Jurkat, Clone E6-1 (cell line): ENCODE data around the gene HRH3.

Experiments
- DNase-seq: peaks from one replicate; pipeline ENCODE4 v3.0.0-alpha.2; 2011; ENCODE audit warnings: low read depth, low spot score
- H3K4me3 ChIP-seq: 2 replicates; pipeline ENCODE4 v1.5.1; 2011; ENCODE audit warnings: mild to moderate bottlenecking, low read length, control low read depth, moderate library complexity

HRH3 gene

DNA sequence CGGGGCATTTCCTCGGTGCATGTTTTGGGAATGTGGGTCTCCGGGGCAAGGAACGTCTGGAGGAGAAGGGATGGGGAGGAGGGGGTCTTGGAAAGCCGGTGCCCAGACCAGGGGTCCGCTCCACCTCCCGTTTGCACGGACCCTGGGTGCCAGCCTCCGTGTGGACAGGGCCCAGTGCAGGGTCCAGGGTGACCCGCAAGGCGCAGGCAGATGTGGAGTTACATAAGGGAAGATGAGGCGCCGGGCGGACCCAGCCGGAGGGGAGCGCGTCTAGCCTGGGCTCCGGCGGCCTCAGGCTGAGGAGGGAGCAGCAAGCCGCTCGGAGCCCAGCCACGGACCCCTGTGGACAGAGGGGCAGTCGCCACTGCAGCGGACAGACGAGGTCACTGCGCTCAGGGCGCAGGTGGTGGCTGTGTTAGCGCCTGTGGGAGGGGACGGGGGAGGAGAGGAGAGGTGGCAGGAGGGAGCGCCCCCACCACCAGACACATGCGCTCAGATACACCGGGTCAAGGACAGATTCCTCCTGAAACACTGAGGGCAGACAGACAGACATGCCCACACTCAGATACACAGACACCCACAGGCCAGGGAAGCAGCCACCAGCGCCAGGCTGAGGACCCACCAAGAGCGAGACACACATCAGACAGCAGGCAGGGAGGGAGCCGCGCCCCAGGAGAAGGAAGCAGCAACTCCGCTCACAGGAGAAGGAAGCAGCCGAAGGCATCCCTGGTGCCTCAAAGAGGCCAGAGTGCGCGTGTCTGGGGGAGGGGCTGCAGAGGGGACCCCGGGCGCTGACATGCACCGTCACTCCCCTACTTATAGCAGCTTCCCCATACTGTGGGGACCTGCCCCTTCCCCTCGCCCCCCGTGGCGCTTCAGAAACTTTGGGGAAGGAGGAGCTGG lies 839 bp upstream of the HRH3 start:
- H3K4me3 ChIP-seq = no peak overlapping the region
- no peak for DNase-seq

DNA sequence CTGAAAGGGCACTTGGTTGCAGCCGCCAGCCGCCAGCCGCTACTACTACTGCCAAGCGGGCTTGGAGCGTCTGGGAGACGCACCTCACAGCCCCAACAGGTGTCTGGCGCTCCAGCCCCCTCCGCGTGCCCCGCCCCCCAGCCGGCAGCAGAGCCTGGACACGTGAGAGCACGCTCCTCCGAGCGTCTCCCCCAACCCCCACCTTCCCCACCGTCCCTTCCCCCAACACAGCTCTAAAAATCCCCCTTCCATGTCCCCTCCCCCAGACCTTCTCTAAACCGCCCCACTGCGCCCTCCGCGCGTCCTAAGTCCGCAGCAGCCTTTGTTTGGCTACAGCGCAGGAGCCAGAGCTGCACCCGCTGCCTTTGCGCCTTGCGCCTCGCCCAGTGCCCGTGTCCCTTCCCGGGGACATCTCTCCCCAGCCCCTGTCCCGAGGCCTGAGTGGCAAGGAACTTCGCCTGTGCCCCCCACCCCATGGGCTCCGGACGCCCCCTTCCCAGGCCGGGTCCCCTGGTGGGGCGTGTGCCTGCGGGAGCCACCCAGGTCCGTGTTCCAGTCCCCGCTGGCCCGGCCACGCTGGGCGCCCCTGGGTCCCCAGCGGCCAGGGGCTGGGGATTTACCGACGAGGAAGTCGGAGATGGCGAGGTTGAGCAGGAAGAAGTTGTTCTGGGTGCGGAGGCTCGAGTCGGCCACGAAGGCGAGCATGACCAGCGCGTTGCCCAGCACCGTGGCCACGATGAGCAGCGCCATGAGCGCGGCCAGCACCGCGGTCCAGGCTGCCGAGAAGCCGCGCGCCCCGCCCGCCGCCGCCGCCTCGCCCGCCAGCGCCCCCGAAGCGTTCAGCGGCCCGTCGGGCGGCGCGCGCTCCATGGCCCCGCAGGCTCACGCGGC lies 732 bp downstream of the HRH3 start:
- no peak overlapping the region for H3K4me3 ChIP-seq
- DNase-seq = no peak

DNA sequence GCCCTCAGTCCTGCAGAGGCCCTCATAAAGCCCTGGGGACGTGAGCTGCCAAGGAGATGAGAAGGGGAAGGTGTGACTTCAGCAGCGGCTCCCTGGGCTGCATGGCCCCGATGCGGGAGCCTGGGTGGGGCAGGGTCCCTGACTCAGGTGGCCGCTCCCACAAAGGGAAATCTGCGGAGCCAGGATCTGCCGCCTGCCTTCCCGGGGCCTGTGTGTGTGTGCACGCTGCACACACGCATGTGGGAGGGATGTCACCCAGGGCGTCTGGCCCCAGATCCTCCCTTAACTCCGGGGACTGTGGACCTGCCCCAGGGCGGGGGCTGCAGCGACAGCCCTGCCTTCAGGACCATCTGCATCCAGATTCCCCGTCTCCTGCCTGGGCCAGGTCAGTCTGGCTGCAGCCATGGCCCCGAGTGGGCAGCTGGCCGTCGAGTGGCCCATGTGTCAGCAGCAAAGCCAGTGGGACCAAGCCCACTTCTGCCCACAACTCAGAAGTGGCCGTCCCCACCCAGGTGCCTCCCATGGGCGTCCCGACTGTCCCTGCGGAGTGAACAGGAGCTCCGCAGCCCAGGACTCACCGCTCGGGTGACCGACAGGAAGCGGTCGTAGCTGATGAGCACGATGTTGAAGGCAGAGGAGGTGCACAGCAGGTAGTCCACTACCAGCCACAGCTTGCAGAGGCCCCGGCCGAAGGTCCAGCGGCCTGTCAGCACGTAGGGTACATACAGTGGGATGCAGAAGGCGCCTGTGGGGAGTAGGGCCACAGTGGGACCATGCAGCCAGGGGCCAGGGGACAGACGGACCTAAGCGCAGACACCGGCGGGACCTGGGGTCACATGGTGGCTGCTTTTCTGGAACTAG lies 1.9 kb downstream of the HRH3 start:
- no peak for DNase-seq
- H3K4me3 ChIP-seq = no peak overlapping the region

DNA sequence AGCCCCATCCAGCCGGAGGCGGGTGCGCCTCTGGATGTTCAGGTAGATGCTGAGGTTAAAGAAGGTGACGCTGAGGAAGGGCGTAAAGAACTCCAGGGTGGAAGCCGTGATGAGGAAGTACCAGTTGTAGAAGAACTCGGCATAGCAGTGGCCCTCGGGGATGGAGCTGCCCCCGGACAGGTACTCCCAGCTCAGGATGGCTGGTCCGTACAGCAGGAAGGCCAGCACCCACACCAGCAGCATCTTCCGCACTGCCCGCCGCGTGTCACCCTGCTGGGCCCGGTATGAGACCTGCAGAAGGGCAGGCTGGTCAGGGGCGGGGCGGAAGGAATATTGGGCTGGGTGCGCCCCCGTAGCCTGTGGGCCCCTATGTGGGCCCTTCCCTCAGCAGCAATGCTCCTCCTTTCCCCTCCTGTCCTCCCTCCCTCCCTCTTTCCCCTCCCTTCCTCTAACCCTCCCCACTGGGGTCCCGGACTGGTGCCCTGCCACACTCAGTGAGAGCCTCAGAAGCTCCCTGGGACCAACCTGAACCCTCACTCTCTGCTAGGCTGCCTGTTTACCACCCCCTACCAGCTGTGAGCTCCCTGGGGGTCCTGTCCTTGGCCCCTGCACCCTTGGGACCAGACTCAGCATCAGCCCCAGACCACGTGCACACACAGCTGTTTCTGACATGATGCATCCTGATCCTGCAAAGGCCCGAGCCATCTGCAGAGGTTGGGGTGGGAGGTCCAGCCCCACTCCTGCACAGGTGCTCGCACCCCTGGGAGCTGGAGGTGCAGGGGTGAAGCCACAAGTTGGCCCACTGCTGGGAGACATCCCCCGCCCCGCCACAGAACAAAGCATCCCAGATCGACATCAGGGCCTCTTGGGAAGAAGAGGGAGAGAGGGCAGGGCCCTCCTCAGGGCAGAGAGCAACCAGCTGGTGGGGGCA lies 3.2 kb downstream of the HRH3 start:
- no peak for DNase-seq
- H3K4me3 ChIP-seq = no peak overlapping the region

DNA sequence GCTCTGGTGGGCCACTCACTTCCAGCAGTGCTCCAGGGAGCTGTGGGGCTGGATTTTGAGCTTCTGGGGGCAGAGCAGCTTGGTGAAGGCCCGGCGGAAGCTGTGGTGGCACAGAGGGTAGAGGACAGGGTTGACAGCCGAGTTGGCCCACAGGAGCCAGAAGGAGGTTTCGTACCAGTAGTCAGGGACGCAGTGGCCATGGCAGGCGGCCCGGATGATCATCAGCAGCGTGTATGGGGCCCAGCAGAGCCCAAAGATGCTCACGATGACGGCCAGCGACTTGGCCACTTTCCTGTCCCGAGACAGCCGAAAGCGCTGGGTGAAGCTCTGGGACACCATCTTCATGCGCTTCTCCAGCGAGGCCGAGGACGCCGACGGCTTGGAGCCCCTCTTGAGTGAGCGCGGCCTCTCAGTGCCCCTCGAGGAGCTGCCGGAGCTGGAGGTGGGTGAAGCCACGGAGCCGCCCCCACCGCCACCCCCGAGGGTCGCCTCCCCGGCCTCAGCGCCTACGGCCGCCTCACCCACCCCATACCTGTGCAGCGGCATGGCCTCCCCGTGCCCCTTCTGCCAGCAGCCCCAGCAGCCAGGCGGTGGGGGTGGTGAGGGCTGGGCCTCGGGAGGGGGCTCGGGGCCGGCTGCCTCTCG lies 4.0 kb downstream of the HRH3 start:
- H3K4me3 ChIP-seq = no peak overlapping the region
- no peak for DNase-seq

DNA sequence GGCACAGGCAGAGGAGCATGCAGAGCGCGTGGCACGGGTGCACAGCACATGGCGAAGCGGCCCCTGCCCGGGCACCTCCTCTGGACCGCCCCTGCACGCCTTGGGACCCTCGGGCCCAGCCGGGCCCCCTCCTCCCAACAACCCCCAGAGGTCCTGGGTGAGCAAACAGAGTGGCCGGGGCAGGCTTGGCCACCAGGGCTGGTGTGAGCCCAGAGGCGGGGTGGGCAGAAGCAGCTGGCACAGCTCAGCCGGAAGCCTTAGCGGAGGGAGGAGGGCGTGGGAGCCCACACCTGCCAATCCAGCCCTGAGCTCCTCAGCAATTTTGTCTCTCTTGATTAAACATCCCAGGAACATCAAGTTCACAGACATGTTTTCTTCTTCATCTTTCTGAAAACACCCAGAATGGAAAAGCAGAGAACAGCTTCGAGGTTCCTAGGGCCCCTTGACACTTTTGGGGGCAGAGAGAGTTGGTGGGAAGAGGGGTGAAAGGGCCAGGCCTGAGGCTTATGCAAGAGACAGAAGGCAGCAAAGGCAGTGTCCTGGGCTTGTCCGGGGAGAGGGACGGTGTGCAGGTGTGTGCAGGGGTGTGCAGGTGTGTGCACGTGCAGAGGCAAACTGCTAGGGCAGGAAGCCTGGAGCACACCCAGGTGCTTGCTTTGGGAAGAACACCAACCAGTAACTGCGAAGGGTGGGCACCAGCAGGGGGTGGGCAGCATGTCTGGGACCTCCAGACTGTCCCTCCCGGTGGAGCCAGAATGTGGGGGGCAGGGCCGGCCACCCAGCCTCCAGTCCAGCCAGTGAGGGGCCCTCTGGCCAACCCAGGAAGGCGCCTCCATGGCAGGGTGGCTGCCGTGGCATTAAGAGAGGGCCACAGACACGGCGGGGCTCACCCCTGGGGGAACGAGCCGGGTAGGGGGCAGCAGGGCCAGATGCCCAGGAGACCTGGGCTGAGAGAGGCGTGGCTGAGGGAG lies 4.8 kb downstream of the HRH3 start:
- H3K4me3 ChIP-seq = no peak overlapping the region
- DNase-seq = no peak

DNA sequence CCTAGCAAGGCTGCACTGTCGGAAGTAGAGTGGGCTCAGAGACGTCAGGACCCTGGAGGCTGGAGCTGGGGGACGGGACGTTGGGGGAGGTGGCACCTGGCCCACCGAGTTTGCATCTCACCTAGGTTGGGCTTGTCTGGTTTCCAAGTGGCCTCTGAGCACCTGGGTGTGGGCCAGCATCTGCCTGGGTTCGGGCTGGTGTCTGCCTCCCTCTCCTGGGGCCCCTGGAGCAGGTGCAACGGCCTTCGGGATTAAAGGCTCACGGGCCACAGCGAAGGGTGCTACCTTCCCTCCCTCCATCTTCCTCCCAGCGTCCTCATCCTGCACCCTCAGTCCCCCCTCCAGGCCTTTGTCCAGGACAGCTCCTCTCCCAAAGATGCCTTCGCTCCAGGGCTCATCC lies 6.0 kb downstream of the HRH3 start:
- DNase-seq = no peak
- H3K4me3 ChIP-seq = no peak overlapping the region

DNA sequence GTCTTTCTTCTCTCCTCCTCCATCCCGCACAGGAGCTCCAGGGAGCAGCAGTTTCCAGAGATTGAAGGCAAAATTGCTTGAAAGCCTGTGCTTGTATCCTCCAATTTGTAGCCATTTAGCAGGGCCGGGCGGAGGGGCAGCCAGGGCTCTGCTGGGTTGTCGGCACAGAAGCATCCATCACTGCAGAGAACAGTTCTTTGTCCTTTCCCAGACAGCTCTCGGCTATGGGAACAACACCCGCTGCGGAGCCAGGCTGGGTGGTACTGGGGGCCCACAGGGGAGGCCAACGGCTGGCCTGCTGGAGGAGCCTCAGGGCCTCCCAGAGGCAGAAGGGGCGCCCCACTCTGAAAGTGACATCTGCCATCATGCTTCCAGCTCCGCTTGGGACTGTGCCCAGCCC lies 7.8 kb downstream of the HRH3 start:
- H3K4me3 ChIP-seq = no peak overlapping the region
- DNase-seq = no peak

DNA sequence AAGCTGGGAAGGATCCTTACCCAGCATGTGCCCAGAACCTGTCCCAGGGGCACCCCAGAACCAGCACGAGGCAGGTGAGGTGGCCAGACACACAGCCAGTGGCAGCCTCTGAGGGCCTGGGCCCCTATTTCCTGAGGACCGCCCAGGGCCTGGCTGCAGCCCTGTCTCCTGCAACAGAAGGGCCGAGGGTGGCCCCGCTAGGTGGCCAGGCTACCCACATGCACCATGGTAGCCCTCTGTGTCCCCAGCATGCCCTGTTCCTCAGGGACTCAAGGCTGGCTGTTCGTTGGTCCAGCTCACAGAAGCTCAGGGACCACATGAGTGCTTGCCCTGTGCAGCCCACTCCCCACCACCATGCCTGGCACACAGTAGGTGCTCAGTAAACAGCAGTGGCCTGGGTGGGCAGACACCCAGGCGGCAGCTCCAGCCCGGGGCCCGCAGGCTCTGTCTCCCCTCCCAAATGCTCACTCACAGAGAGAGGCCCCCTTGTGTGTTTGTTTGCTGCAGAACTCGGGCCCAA lies 8.2 kb downstream of the HRH3 start:
- DNase-seq = no peak
- H3K4me3 ChIP-seq = no peak overlapping the region

DNA sequence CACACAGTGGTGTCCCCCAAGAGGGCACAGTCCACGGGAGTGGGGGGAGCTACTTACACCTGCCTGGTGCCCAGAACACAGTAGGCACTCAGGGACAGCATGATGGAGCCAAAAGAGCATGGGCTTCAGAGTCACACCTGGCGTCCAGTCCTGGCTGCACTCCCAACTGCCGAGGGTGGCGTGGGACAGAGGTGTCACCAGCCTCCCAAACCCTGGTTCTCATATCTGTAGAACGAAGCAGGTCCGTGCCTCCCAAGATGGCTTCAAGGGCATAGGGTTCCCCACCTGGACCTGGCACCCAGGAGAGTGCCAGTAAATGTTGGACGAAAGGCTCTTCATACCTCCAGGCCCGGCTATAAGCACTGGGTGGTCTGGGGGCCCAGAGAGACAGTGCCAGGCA lies 8.9 kb downstream of the HRH3 start:
- DNase-seq = no peak
- H3K4me3 ChIP-seq = no peak overlapping the region

DNA sequence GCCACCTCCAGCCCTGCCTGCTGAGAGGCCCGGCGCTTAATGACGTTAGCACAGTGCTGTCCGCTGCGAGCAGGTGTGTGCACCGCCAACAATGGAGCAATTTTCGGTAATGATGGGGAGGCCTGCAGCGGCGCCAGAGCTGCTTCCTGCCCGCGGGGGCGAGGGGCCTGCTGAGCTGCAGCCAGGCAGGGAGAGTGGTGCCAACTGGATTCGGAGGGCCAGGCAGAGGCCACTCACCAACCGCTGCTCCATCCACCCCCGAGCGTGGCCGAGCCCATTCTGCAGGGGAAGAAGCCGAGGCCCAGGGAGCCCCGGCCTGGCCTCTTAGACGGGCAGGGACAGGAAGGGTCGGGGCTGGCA lies 9.6 kb downstream of the HRH3 start:
- DNase-seq = no peak
- no peak overlapping the region for H3K4me3 ChIP-seq

DNA sequence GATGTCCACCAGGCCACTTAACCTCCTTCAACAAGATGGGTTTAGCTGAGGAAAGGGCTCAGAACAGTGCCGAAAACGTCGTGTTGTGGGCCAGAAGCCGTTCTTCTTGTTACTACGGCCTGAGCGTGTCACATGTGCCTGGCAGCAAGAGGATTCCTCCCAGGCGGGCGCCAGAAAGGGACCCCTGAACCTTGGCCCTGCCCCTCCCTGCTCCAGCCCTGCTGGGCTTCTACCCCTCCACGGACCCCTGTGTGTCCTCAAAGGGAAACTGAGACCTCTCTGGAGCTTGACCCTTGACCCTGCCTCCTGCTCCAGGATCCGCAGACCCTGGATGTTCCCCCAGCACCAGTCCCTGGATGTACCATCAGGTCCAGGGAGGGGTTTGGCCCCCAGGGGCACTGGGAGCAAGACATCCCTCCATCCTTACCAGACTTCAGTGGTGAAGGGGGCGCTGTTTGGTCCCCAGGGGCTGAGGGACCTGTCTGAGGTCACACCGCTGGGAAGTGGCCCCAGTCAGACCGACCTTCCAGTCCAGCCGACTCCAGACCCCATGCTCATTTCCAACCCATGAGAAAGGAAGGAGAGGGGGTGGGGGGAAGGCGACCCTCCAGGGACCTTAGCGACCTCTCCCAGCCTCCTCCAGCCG lies 10.1 kb downstream of the HRH3 start:
- no peak overlapping the region for H3K4me3 ChIP-seq

DNA sequence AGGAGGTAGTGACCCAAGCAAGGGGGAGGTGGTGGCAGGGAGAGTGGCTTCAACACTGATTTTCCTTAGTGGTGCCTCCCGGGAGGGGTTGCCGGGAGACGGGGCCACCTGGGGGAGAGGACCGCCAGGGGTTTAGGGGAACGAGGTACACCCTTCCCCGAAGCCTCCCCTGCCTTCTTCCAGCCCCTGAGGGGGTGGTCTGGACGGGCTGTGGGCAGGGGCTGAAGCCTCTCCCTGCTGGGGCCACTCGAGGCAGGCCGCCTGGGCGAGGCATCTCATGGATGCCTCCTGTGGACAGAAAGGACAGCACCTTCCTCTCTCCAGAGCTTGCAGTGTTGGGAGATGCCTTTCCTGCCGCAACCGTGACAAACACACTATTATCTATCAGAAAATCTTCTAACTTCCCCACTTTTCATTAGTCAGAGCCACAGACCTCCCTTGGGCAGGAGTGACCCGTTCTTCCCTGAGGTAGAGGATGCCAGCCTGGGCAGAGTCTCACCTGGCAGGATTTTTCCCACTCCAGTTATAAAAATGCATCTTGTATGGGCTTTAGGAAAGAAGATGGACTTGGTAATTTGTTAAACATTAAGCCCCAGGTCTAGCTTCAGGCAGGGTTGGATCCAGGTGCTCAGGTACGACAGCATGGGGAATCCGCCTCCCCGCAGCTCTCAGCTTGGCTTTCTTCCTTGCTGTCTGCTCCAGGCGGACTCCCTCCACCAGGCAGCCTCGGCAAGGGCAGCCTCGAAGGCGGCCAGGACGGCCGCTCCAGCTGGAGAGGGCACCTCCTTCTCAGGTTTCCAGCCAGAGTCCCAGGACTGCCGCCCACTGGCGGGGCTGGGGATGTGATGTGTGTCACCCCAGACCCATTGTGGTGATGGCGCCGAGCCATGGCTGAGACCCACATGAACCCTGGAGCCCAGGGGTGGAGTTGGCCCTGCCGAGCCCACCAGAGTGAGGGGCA lies 11.0 kb downstream of the HRH3 start:
- DNase-seq = no peak
- H3K4me3 ChIP-seq = no peak overlapping the region

More for the DNA sequence above, 10.1 kb downstream of the HRH3 start:
- DNase-seq = no peak

DNA sequence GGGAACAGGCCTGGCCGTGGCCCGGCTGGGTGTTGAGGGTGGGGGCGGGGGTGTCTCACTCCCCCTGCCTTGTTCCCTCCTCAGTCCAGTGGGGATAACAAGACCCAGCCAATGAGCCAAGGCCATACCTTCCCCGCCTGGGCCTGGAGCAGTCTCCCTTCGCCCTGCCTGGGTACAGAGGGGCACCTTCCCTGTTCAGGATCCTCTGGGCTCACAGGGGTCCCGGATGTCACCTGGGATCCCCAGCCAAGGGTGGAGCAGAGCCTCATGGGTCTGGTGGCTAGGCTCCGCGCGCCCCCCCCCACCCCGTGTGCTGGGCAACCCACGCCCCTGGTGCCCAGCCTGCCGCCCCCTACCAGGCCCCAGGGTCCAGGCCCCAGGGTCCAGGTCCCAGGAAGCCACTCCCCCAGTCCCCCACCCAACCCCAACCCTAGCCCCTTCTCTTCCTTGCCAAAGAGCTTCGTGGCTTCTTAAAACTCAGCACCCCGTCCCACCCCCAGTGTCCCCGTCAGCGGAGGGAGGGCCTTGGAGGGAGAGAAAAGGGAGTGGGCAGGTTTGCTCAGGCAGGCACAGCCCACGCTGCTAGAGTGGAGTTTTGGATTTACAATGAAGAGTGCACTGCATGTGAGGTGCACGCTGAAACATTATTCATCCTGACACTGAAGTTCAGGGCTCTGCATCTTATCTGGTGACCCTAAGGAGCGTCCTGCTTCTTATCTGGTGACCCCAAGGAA lies 11.8 kb downstream of the HRH3 start:
- H3K4me3 ChIP-seq = no peak overlapping the region
- no peak for DNase-seq

DNA sequence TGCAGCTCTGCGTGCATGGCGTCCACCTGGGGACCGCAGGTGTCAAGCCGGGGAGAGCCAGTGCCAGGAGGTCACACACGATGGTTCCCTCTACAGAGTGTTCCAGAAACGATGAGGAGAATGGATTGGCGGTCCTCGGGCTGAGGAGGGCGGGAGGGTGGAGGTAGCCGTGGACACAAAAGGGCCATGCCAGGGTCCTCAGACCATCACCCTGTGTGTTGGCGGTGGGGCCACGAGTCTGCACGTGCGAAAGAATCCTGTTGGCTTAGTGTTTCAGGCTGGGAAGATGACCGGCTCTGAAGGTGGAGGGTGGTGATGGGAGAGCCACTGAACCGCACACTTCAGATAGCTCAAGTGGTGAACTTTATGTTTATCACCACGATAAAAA lies 13.7 kb downstream of the HRH3 start:
- no peak overlapping the region for H3K4me3 ChIP-seq
- DNase-seq = no peak
